ENCODE data around the gene ACTRT2. TPM values are rescaled to one million over a fixed set of nuclear protein-coding genes. Genes with fewer than 3 reads are reported as not detected.

ACTRT2 gene
- total RNA-seq, 1 experiment from 2014 or later, result not detected

GRCh38 chr1:3026124-3026523, 4.9 kb downstream of the ACTRT2 start:
- no peaks in the 10 kb centered on the region for H3K36me3 ChIP-seq (ENCODE audit: control insufficient read depth, insufficient read depth, low read length)
- BruUV-seq (replicated peaks), result no TSS peak
- no peak overlapping the region for H3K4me3 ChIP-seq (ENCODE audit: low read depth, low read length)
- H3K36me3 Mint-ChIP-seq (ENCODE audit: insufficient read depth, unreplicated experiment), result no peaks in the 10 kb centered on the region
- no peaks in the 10 kb centered on the region for H3K27me3 ChIP-seq (replicated peaks; ENCODE audit: control insufficient read depth, insufficient read depth, low read length)
- ChIA-PET POLR2A (no interaction called here), CTCF (no interaction called here)
- DNase-seq, result no peak
- intact Hi-C loops (cut with micrococcal nuclease; ENCODE audit: unreplicated experiment), result no loop called here
- no peaks in the 10 kb centered on the region for H3K9me3 Mint-ChIP-seq (ENCODE audit: unreplicated experiment)
- TF ChIP-seq, protein P1, sequence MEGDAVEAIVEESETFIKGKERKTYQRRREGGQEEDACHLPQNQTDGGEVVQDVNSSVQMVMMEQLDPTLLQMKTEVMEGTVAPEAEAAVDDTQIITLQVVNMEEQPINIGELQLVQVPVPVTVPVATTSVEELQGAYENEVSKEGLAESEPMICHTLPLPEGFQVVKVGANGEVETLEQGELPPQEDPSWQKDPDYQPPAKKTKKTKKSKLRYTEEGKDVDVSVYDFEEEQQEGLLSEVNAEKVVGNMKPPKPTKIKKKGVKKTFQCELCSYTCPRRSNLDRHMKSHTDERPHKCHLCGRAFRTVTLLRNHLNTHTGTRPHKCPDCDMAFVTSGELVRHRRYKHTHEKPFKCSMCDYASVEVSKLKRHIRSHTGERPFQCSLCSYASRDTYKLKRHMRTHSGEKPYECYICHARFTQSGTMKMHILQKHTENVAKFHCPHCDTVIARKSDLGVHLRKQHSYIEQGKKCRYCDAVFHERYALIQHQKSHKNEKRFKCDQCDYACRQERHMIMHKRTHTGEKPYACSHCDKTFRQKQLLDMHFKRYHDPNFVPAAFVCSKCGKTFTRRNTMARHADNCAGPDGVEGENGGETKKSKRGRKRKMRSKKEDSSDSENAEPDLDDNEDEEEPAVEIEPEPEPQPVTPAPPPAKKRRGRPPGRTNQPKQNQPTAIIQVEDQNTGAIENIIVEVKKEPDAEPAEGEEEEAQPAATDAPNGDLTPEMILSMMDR (IDR thresholded peaks at IDR 0.05; ENCODE audit: insufficient read depth in 1 of 2, low read depth in 1 of 2, low read length in 1 of 2, severe bottlenecking in 1 of 2, unreplicated experiment in 1 of 2), result no peak
- H3K27ac Mint-ChIP-seq (ENCODE audit: unreplicated experiment), result no peak overlapping the region
- no peak overlapping the region for H3K4me3 Mint-ChIP-seq (ENCODE audit: unreplicated experiment)
- H3K4me1 ChIP-seq, result no peaks in the 10 kb centered on the region
- no peaks in the 10 kb centered on the region for H3K4me1 Mint-ChIP-seq (ENCODE audit: low read depth, unreplicated experiment)
- no peaks in the 10 kb centered on the region for H3K27me3 Mint-ChIP-seq (ENCODE audit: insufficient read depth, unreplicated experiment)
- H3K9me3 ChIP-seq, result no peaks in the 10 kb centered on the region

GRCh38 chr1:3026581-3027391, 5.5 kb downstream of the ACTRT2 start:
- POLR2A ChIA-PET, result no interaction called here

GRCh38 chr1:3027611-3028371, 6.5 kb downstream of the ACTRT2 start:
- Mint-ChIP-seq H3K9me3 (ENCODE audit: unreplicated experiment) (no peaks in the 10 kb centered on the region), H3K36me3 (ENCODE audit: insufficient read depth, unreplicated experiment) (no peaks in the 10 kb centered on the region), H3K4me3 (ENCODE audit: unreplicated experiment) (no peak overlapping the region), H3K27me3 (ENCODE audit: insufficient read depth, unreplicated experiment) (peaks cover 3% of the 10 kb centered on the region), H3K27ac (ENCODE audit: unreplicated experiment) (no peak overlapping the region), H3K4me1 (ENCODE audit: low read depth, unreplicated experiment) (no peaks in the 10 kb centered on the region)
- POLR2A ChIA-PET, result no interaction called here
- intact Hi-C loops (cut with micrococcal nuclease; ENCODE audit: unreplicated experiment), result no loop called here
- TF ChIP-seq, protein P1 (IDR thresholded peaks at IDR 0.05; ENCODE audit: insufficient read depth in 1 of 2, low read depth in 1 of 2, low read length in 1 of 2, severe bottlenecking in 1 of 2, unreplicated experiment in 1 of 2), result no peak
- no peaks in the 10 kb centered on the region for H3K9me3 ChIP-seq
- CTCF ChIA-PET, result interaction anchor here (0.6 kb wide), 1 partner anchor 101 kb away, joined by 3 read pairs; no protein-coding TSS in a partner anchor
- no TSS peak for BruUV-seq (replicated peaks)
- H3K4me3 ChIP-seq (ENCODE audit: low read depth, low read length), result no peak overlapping the region
- no peaks in the 10 kb centered on the region for H3K27me3 ChIP-seq (replicated peaks; ENCODE audit: control insufficient read depth, insufficient read depth, low read length)
- peak in 1 of 2 experiments; percentile 15 for DNase-seq
- H3K4me1 ChIP-seq, result no peaks in the 10 kb centered on the region
- no peaks in the 10 kb centered on the region for H3K36me3 ChIP-seq (ENCODE audit: control insufficient read depth, insufficient read depth, low read length)

More at GRCh38 chr1:3026581-3027391, 5.5 kb downstream of the ACTRT2 start:
- Mint-ChIP-seq H3K27me3 (ENCODE audit: insufficient read depth, unreplicated experiment) (no peaks in the 10 kb centered on the region), H3K4me1 (ENCODE audit: low read depth, unreplicated experiment) (no peaks in the 10 kb centered on the region), H3K36me3 (ENCODE audit: insufficient read depth, unreplicated experiment) (no peaks in the 10 kb centered on the region), H3K4me3 (ENCODE audit: unreplicated experiment) (no peak overlapping the region), H3K27ac (ENCODE audit: unreplicated experiment) (no peak overlapping the region), H3K9me3 (ENCODE audit: unreplicated experiment) (no peaks in the 10 kb centered on the region)
- H3K27me3 ChIP-seq (replicated peaks; ENCODE audit: control insufficient read depth, insufficient read depth, low read length), result no peaks in the 10 kb centered on the region
- H3K4me1 ChIP-seq, result no peaks in the 10 kb centered on the region
- no peaks in the 10 kb centered on the region for H3K36me3 ChIP-seq (ENCODE audit: control insufficient read depth, insufficient read depth, low read length)
- DNase-seq, result peak in 1 of 2 experiments; percentile 12
- TF ChIP-seq, protein P1 (IDR thresholded peaks at IDR 0.05; ENCODE audit: insufficient read depth in 1 of 2, low read depth in 1 of 2, low read length in 1 of 2, severe bottlenecking in 1 of 2, unreplicated experiment in 1 of 2), result no peak
- no peaks in the 10 kb centered on the region for H3K9me3 ChIP-seq
- CTCF ChIA-PET, result no interaction called here
- intact Hi-C loops (cut with micrococcal nuclease; ENCODE audit: unreplicated experiment), result no loop called here
- H3K4me3 ChIP-seq (ENCODE audit: low read depth, low read length), result no peak overlapping the region
- no TSS peak for BruUV-seq (replicated peaks)
